ENCODE measurements around the gene DENND1A.

DNA sequence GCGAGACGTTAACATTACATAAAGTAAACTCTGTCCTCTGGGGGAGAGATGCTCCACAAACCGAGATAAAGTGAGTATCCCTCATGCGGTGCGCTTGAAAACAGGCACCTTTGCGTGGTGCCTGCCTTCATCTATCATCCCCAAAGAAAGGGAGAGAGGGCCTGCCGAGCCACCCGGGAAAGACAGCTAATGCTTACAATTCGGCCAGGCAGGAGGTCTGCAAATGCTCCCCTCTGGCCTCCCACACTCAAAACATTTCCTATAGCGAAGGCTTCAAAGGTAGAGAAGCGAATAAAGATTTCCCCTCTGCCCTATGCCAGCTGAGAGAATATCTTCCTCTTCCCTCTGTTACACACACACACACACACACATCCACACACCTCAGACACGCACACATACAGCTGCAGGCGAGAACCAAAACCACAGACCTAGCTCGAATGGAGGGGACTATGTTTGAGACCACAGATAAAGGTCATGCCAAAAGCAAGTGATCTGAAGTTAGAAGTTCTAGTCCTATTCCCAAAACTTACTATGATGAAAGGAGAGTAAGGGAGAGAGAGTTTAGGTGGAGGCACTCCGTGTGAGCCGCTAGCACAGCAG lies 441.1 kb downstream of the DENND1A start:
- TF ChIP-seq POLR2A (IDR thresholded peaks at IDR 0.05) = no peak
- TF ChIP-seq, protein P1, sequence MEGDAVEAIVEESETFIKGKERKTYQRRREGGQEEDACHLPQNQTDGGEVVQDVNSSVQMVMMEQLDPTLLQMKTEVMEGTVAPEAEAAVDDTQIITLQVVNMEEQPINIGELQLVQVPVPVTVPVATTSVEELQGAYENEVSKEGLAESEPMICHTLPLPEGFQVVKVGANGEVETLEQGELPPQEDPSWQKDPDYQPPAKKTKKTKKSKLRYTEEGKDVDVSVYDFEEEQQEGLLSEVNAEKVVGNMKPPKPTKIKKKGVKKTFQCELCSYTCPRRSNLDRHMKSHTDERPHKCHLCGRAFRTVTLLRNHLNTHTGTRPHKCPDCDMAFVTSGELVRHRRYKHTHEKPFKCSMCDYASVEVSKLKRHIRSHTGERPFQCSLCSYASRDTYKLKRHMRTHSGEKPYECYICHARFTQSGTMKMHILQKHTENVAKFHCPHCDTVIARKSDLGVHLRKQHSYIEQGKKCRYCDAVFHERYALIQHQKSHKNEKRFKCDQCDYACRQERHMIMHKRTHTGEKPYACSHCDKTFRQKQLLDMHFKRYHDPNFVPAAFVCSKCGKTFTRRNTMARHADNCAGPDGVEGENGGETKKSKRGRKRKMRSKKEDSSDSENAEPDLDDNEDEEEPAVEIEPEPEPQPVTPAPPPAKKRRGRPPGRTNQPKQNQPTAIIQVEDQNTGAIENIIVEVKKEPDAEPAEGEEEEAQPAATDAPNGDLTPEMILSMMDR (IDR thresholded peaks at IDR 0.05) = no peak

All from adrenal gland (tissue), 5 donors.